ENCODE measurements around the gene SHISA3. TPM values are rescaled to one million over a fixed set of nuclear protein-coding genes. Genes with fewer than 3 reads are reported as not detected.

SHISA3 gene
- 2.6 and 2.8 TPM in 2 replicates for total RNA-seq

DNA sequence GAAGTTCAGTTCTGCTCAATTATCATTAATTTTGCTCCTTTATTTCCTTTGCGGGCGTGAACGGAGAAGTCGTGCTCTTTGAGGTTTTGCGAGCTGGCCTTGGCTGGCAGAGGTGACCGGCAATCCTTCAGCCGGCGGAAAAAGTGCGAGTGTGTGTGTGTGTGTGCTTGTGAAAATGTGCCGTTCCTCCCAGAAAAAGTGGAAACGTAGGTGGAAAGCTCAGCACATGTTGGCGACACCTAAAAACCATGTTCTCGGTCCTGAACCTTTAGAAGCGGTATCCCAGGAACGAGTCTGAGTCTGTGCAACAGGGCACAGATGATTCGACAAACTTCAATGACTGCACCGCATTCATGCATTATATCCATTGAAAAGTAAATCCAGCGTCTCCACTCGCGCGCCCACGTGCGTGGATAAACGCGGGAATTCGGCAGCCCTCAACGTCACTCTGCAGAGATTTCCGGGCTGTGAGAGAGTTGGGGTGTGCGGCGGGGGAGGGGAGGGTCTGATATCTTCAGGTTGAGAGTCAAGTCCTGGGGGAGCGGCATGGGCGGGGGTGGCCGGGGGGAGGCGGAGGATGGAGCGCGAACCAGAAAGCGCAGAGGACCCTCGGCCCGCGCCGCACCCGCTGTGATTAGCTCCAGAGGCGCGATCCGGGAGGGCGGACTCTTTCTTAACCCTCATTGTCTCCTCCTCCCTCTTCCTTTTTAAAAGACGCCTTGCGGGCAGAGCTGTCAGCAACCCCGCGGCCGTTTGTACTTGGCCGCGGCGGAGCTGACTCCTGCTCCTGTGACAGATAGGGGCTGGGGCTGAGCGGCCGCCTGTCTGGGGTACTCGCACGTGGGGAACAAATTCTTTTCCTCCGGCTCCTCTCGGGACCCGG, at the start of gene SHISA3:
Gene SHISA3, plus strand, starts transcription at position 737 of the 883 bp plus-strand sequence. CDS start 569 bp downstream, outside the sequence.

Other genes with a start within 250 kb of the SHISA3 start
- gene BEND4, start 244.8 kb upstream of the SHISA3 start, total RNA-seq: 0.29 TPM in 1 of 2 replicates, not detected in the other